ENCODE measurements around the gene ANKRA2. TPM values are rescaled to one million over a fixed set of nuclear protein-coding genes. Genes with fewer than 3 reads are reported as not detected.

Gene ANKRA2
- total RNA-seq, 1 donor from 2014 or later: 12.9 TPM

GRCh38 chr5:73552642-73553041 lies 12.8 kb downstream of the ANKRA2 start:
- TF ChIP-seq CTCF (IDR thresholded peaks at IDR 0.05; ENCODE audit: unreplicated experiment): no peak
- H3K27ac Mint-ChIP-seq (ENCODE audit: unreplicated experiment): no peak overlapping the region
- no peaks in the 10 kb centered on the region for H3K9me3 Mint-ChIP-seq (ENCODE audit: unreplicated experiment)
- H3K4me3 Mint-ChIP-seq (ENCODE audit: unreplicated experiment): no peak overlapping the region
- H3K4me1 Mint-ChIP-seq (ENCODE audit: unreplicated experiment): no peaks in the 10 kb centered on the region
- H3K27me3 Mint-ChIP-seq (ENCODE audit: unreplicated experiment): no peaks in the 10 kb centered on the region
- no peaks in the 10 kb centered on the region for H3K36me3 Mint-ChIP-seq (ENCODE audit: low read depth, unreplicated experiment)
- no peak for DNase-seq (ENCODE audit: low spot score)

GRCh38 chr5:73550016-73550415 lies 15.4 kb downstream of the ANKRA2 start:
- TF ChIP-seq CTCF (IDR thresholded peaks at IDR 0.05; ENCODE audit: unreplicated experiment): no peak
- Mint-ChIP-seq H3K4me1 (ENCODE audit: unreplicated experiment) (no peaks in the 10 kb centered on the region), H3K27me3 (ENCODE audit: unreplicated experiment) (no peaks in the 10 kb centered on the region), H3K9me3 (ENCODE audit: unreplicated experiment) (no peaks in the 10 kb centered on the region), H3K27ac (ENCODE audit: unreplicated experiment) (no peak overlapping the region), H3K36me3 (ENCODE audit: low read depth, unreplicated experiment) (no peaks in the 10 kb centered on the region), H3K4me3 (ENCODE audit: unreplicated experiment) (no peak overlapping the region)
- DNase-seq (ENCODE audit: low spot score): no peak

GRCh38 chr5:73545403-73545779 lies 20.0 kb downstream of the ANKRA2 start:
- Mint-ChIP-seq H3K9me3 (ENCODE audit: unreplicated experiment) (no peaks in the 10 kb centered on the region), H3K36me3 (ENCODE audit: low read depth, unreplicated experiment) (no peaks in the 10 kb centered on the region), H3K4me3 (ENCODE audit: unreplicated experiment) (no peak overlapping the region), H3K27me3 (ENCODE audit: unreplicated experiment) (peaks cover 2% of the 10 kb centered on the region), H3K27ac (ENCODE audit: unreplicated experiment) (no peak overlapping the region), H3K4me1 (ENCODE audit: unreplicated experiment) (peaks cover 4% of the 10 kb centered on the region)
- no peak for TF ChIP-seq CTCF (IDR thresholded peaks at IDR 0.05; ENCODE audit: unreplicated experiment)
- no peak for DNase-seq (ENCODE audit: low spot score)

- Mint-ChIP-seq H3K4me1 (ENCODE audit: unreplicated experiment) (peaks cover 8% of the 10 kb centered on the region), H3K9me3 (ENCODE audit: unreplicated experiment) (no peaks in the 10 kb centered on the region), H3K36me3 (ENCODE audit: low read depth, unreplicated experiment) (no peaks in the 10 kb centered on the region), H3K27ac (ENCODE audit: unreplicated experiment) (no peak overlapping the region), H3K27me3 (ENCODE audit: unreplicated experiment) (peaks cover 2% of the 10 kb centered on the region), H3K4me3 (ENCODE audit: unreplicated experiment) (no peak overlapping the region)
- no peak for TF ChIP-seq CTCF (IDR thresholded peaks at IDR 0.05; ENCODE audit: unreplicated experiment)
- DNase-seq (ENCODE audit: low spot score): no peak
These were observed 20.7 kb downstream of the ANKRA2 start for GRCh38 chr5:73544429-73545402.

GRCh38 chr5:73542020-73542419 lies 23.4 kb downstream of the ANKRA2 start:
- Mint-ChIP-seq H3K9me3 (ENCODE audit: unreplicated experiment) (no peaks in the 10 kb centered on the region), H3K27ac (ENCODE audit: unreplicated experiment) (no peak overlapping the region), H3K4me3 (ENCODE audit: unreplicated experiment) (peak overlapping the region; percentile 27), H3K4me1 (ENCODE audit: unreplicated experiment) (peaks cover 8% of the 10 kb centered on the region), H3K36me3 (ENCODE audit: low read depth, unreplicated experiment) (no peaks in the 10 kb centered on the region), H3K27me3 (ENCODE audit: unreplicated experiment) (peaks cover 2% of the 10 kb centered on the region)
- no peak for TF ChIP-seq CTCF (IDR thresholded peaks at IDR 0.05; ENCODE audit: unreplicated experiment)
- no peak for DNase-seq (ENCODE audit: low spot score)

Measured in endothelial cell (in vitro differentiated cells).